WTC11 (cell line): ENCODE results near the gene LMOD3.

Source experiments
- TF ChIP-seq, protein P1 (sequence below): sonication (generic); formaldehyde crosslinking; IDR thresholded peaks from 2 replicates; pipeline ENCODE4 v1.8.1; 2023; ENCODE audit warnings: mild to moderate bottlenecking, moderate library complexity, missing genetic modification reagents
- TF ChIP-seq, protein P2 (sequence below): fragments of 200-600 bp; IDR thresholded peaks from 2 replicates; pipeline ENCODE4 v1.8.0; 2022; ENCODE audit warnings: antibody characterized with exemption

DNA sequence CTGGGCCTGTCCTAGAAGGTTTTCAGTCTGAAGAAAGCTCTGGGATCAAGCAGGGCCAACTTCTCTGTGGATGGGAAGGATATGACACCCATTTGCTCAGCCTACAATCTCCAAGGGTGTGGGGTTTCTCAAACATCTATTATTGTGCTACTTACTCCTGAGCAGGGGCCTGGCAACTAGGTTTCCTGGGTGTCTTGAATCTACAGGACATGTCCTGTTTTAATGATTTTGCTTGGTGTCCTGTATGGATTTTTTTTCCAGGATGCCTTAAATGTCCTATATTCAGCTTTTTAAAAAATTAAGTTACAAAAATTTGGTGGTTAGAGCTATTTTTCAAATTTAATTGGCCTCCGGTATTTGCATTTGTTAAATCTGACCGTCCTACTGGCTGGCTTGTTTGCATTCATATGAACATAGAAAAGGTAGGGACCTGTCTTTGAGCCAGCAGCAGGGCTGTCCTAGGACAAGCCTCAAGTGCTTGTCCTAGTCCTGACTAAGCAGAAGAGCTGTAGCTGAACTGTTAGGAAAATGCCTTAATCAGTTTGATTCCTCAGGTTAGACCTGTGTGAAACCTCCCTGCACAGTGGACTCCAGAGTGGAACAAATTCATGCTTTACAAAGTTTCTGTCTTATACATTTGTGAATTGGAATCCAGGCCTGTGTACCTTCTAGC is 40.0 kb upstream of the LMOD3 start:
- TF ChIP-seq, protein P1, sequence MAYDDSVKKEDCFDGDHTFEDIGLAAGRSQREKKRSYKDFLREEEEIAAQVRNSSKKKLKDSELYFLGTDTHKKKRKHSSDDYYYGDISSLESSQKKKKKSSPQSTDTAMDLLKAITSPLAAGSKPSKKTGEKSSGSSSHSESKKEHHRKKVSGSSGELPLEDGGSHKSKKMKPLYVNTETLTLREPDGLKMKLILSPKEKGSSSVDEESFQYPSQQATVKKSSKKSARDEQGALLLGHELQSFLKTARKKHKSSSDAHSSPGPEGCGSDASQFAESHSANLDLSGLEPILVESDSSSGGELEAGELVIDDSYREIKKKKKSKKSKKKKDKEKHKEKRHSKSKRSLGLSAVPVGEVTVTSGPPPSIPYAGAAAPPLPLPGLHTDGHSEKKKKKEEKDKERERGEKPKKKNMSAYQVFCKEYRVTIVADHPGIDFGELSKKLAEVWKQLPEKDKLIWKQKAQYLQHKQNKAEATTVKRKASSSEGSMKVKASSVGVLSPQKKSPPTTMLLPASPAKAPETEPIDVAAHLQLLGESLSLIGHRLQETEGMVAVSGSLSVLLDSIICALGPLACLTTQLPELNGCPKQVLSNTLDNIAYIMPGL (CRISPR knock-in tag) = no peak
- TF ChIP-seq, protein P2, sequence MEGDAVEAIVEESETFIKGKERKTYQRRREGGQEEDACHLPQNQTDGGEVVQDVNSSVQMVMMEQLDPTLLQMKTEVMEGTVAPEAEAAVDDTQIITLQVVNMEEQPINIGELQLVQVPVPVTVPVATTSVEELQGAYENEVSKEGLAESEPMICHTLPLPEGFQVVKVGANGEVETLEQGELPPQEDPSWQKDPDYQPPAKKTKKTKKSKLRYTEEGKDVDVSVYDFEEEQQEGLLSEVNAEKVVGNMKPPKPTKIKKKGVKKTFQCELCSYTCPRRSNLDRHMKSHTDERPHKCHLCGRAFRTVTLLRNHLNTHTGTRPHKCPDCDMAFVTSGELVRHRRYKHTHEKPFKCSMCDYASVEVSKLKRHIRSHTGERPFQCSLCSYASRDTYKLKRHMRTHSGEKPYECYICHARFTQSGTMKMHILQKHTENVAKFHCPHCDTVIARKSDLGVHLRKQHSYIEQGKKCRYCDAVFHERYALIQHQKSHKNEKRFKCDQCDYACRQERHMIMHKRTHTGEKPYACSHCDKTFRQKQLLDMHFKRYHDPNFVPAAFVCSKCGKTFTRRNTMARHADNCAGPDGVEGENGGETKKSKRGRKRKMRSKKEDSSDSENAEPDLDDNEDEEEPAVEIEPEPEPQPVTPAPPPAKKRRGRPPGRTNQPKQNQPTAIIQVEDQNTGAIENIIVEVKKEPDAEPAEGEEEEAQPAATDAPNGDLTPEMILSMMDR = no peak
